Esophagus muscularis mucosa (tissue), 4 donors: Measurements from ENCODE around the gene RHEB. TPM values are rescaled to one million over a fixed set of nuclear protein-coding genes. Genes with fewer than 3 reads are reported as not detected.
A peak's percentile ranks its signal among the peaks of the same experiment; 100 is the strongest.

ENCODE experiments used
- DNase-seq: peaks from one replicate; pipeline ENCODE4 v3.0.0-alpha.2; 2017; ENCODE audit errors: extremely low spot score
- H3K27ac ChIP-seq, 4 donors: fragments of 200-600 bp; sonication (generic); replicated peaks in 1 of 4; 1 replicate in 3 of 4; 2 replicates in 1 of 4; pipeline ENCODE4 v1.5.1; 2016 to 2019; ENCODE audit warnings: mild to moderate bottlenecking in 1 of 4
- H3K27me3 ChIP-seq, 4 donors: fragments of 200-600 bp; sonication (generic); one replicate each; pipeline versions ENCODE4 v1.5.1 to v1.6.0; 2016 to 2019
- H3K36me3 ChIP-seq, 4 donors: fragments of 200-600 bp; sonication (generic); one replicate each; pipeline ENCODE4 v1.5.1; 2016 to 2019
- H3K4me1 ChIP-seq, 4 donors: fragments of 200-600 bp; sonication (generic); one replicate each; pipeline ENCODE4 v1.5.1; 2016 to 2019
- H3K4me3 ChIP-seq, 4 donors: fragments of 200-600 bp; sonication (generic); 1 replicate in 2 of 4; 2 replicates in 2 of 4; pipeline ENCODE4 v1.5.1; 2016 to 2019; ENCODE audit warnings: mild to moderate bottlenecking in 4 of 4, moderate library complexity in 1 of 4
- H3K9me3 ChIP-seq, 4 donors: fragments of 200-600 bp; sonication (generic); 1 replicate in 3 of 4; 2 replicates in 1 of 4; pipeline ENCODE4 v1.5.1; 2016 to 2019
- EP300 ChIP-seq: sonication (generic); formaldehyde crosslinking; IDR thresholded peaks from one replicate; pipeline ENCODE4 v1.6.1; 2017; ENCODE audit warnings: antibody characterized with exemption
- POLR2A ChIP-seq: fragments of 450-650 bp; IDR thresholded peaks from one replicate; pipeline ENCODE4 v1.6.1; 2017; ENCODE audit warnings: antibody characterized with exemption, moderate library complexity, mild to moderate bottlenecking, low read depth
- POLR2AphosphoS5 ChIP-seq, 2 donors: sonication (generic); formaldehyde crosslinking; IDR thresholded peaks; one replicate each; pipeline ENCODE4 v1.6.1; 2017; ENCODE audit warnings: antibody characterized with exemption in 2 of 2
- WGBS: methylation state at CpG from one replicate; pipeline ENCODE4 v1.1.5; 2018; 5-methylcytosine and 5-hydroxymethylcytosine counted together
- intact Hi-C: fragments of 100-400 bp; cut with DNase I; formaldehyde crosslinking; loops from one replicate; pipeline ENCODE4 v1.15.1; 2023
- total RNA-seq, 4 donors: library from RNA; depleted of rRNA; stranded (reverse); fragments of >200 nt; gene quantifications; one replicate each; pipeline versions ENCODE4 v1.1.0 to v1.2.1, GENCODE V29; 2016
- TF ChIP-seq, protein P1 (sequence below), 3 experiments: fragments of 200-600 bp in 2 of 3; fragments of 450-650 bp in 1 of 3; sonication (generic) in 2 of 3; IDR thresholded peaks; one replicate each; pipeline ENCODE4 v1.5.1; 2017 to 2019; ENCODE audit warnings: antibody characterized with exemption in 3 of 3, mild to moderate bottlenecking in 2 of 3, moderate library complexity in 1 of 3

The RHEB gene
- total RNA-seq, 4 donors from 2014 or later, result 98.5 to 187 (median 163) TPM

DNA sequence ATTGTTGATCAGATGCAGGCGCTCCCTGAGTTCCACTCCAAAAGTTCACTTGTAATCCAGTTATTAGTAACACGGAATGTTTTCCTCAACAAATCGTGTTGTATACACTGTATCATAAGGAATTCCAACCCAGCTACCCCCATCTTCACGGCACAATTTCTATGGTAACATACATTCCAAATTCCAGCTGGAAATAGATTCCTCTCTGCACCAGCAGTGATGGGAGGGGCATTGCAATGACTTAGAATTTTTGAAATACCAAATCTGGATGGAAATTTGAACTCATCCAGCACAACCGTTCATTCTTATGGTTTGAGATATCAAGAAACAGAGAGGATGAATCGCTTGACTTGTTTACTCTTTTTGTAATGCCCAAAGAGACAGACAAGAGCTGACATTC, 38.9 kb upstream of the RHEB start:
- Histone ChIP-seq H3K36me3 (peaks cover 30 to 74% (median 63%) of the 10 kb centered on the region in 4 donors), H3K4me3 (no peak overlapping the region), H3K27me3 (no peaks in the 10 kb centered on the region), H3K9me3 (no peaks in the 10 kb centered on the region), H3K4me1 (no peaks in the 10 kb centered on the region), H3K27ac (peak overlapping the region in 1 of 4 donors; percentile 13)
- no peak for DNase-seq
- intact Hi-C loops, result no loop called here
- TF ChIP-seq EP300 (no peak), POLR2A (no peak), POLR2AphosphoS5 (IDR thresholded peaks at IDR 0.05) (no peak)
- TF ChIP-seq, protein P1, sequence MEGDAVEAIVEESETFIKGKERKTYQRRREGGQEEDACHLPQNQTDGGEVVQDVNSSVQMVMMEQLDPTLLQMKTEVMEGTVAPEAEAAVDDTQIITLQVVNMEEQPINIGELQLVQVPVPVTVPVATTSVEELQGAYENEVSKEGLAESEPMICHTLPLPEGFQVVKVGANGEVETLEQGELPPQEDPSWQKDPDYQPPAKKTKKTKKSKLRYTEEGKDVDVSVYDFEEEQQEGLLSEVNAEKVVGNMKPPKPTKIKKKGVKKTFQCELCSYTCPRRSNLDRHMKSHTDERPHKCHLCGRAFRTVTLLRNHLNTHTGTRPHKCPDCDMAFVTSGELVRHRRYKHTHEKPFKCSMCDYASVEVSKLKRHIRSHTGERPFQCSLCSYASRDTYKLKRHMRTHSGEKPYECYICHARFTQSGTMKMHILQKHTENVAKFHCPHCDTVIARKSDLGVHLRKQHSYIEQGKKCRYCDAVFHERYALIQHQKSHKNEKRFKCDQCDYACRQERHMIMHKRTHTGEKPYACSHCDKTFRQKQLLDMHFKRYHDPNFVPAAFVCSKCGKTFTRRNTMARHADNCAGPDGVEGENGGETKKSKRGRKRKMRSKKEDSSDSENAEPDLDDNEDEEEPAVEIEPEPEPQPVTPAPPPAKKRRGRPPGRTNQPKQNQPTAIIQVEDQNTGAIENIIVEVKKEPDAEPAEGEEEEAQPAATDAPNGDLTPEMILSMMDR (IDR thresholded peaks at IDR 0.05), result no peak
- WGBS, result 77% methylated on average over 6 of the region's 6 CpGs

DNA sequence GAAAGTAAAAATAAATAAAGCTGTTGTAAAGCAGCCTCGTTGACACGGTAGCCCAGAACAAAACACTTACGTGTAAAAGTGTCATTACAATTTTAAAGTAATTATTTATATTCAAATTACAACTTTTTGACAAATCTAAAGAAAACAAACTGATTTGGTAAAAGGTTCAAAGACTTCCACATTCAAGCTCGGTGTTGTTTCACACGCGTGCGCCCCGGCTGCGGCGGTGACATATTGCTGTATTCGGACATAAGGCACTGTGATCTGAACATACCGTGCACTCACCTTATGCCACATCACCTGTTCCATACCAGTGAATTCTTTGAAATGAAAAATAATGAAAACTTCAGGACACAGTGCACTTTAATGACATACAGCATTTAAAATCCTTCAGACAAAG, 36.9 kb upstream of the RHEB start:
- H3K4me1 ChIP-seq, result peaks cover 0 to 15% (median 10%) of the 10 kb centered on the region in 4 donors
- no peak overlapping the region for H3K4me3 ChIP-seq
- intact Hi-C loops, result no loop called here
- no peak overlapping the region for H3K27ac ChIP-seq
- no peaks in the 10 kb centered on the region for H3K27me3 ChIP-seq
- no peak for DNase-seq
- TF ChIP-seq POLR2A (no peak), POLR2AphosphoS5 (IDR thresholded peaks at IDR 0.05) (no peak), EP300 (no peak)
- TF ChIP-seq, protein P1 (IDR thresholded peaks at IDR 0.05), result no peak
- no peaks in the 10 kb centered on the region for H3K9me3 ChIP-seq
- peaks cover 25 to 55% (median 47%) of the 10 kb centered on the region in 4 donors for H3K36me3 ChIP-seq
- WGBS, result 91% methylated on average over 12 of the region's 12 CpGs

DNA sequence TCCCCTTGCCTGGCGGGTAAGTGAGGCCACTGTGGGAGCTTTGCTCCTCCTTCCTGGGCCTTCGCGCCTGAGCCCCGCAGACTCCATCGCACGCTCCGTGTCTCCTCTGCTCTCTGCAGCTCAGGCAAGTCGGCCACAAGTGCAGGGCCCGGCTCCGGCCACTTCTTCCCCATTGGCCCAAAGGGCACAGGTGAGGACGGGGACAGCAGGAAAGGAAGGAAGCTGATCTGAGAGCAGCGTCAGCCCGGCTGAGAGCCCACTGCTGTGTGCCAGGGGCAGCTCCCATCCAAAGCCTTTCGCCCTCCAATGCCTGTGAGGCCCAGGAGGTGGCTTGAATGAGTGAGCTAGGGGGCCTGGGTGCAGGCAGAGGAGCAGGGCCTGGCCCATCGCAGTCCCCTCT, 33.7 kb upstream of the RHEB start:
- 81% methylated on average over 15 of the region's 15 CpGs for WGBS
- no peaks in the 10 kb centered on the region for H3K9me3 ChIP-seq

DNA sequence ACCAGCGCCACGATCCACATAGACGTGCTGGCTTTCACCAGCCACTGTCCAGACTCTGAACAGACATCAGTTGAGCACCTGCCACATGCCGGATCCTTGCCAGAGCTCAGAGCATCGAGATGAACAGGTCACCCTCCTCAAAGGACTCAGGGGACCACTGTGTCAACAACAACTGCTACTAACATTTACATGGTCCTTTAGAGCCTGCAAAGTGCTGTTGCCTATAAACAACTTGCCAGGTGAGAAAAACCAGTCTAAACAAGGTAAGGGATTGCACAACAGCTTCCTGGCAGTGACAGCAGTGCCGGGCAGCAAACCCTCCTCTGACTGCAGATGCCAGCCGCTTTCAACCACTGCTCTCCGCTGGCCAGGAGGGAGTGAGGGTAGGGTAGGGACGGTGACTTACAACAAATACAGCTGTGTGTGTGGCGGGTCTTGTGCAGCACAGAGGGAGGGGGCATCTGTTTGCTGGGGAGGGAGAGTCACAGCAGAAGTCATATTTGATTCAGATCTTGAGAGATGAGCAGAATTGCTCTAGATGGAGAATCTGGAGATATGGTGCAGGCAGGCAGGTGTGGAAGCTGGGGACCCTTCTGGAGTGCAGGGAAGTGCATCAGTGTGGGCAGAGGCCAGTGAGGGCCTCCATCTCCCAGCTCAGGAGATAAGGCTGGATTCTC, 32.8 kb upstream of the RHEB start:
- intact Hi-C loops, result no loop called here
- no peaks in the 10 kb centered on the region for H3K27me3 ChIP-seq
- peaks cover 0 to 23% (median 13%) of the 10 kb centered on the region in 4 donors for H3K4me1 ChIP-seq
- no peaks in the 10 kb centered on the region for H3K9me3 ChIP-seq
- DNase-seq, result peak; percentile 91
- 62% methylated on average over 10 of the region's 10 CpGs for WGBS
- no peak for TF ChIP-seq POLR2A
- TF ChIP-seq, protein P1 (IDR thresholded peaks at IDR 0.05), result no peak
- TF ChIP-seq POLR2AphosphoS5 (IDR thresholded peaks at IDR 0.05), result peak; percentile 18 to 67
- TF ChIP-seq EP300, result peak; percentile 60
- no peak overlapping the region for H3K4me3 ChIP-seq
- peaks cover 3 to 14% (median 11%) of the 10 kb centered on the region in 4 donors for H3K36me3 ChIP-seq
- peak overlapping the region in 1 of 4 donors; percentile 14 for H3K27ac ChIP-seq

More for the DNA sequence above, 33.7 kb upstream of the RHEB start:
- Histone ChIP-seq H3K4me1 (peaks cover 0 to 23% (median 13%) of the 10 kb centered on the region in 4 donors), H3K36me3 (peaks cover 4 to 22% (median 16%) of the 10 kb centered on the region in 4 donors), H3K4me3 (no peak overlapping the region), H3K27me3 (no peaks in the 10 kb centered on the region), H3K27ac (no peak overlapping the region)
- no peak for DNase-seq
- TF ChIP-seq, protein P1 (IDR thresholded peaks at IDR 0.05), result no peak
- no peak for TF ChIP-seq POLR2A
- TF ChIP-seq EP300, result no peak
- no peak for TF ChIP-seq POLR2AphosphoS5 (IDR thresholded peaks at IDR 0.05)
- intact Hi-C loops, result no loop called here

DNA sequence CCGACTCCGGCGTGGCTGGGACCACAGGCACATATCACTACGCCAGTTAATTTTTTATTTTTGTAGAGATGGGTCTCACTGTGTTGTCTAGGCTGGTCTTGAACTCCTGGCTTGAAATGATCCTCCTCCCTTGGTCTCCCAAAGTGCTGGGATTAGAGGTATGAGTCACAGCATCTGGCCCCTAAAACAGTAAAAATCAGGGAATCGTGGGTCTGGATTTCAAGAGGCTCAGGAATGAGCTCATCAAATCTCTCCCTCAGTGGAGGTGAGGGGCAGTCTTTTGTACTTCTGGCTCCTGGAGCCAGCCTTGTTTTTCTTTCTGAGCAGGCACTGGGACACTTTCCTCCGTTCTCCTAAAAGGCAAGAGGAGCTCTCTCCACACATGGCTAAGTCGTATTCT, 32.1 kb upstream of the RHEB start:
- Histone ChIP-seq H3K4me3 (no peak overlapping the region), H3K36me3 (peaks cover 0 to 7% (median 5%) of the 10 kb centered on the region in 4 donors), H3K27me3 (no peaks in the 10 kb centered on the region), H3K9me3 (no peaks in the 10 kb centered on the region), H3K4me1 (peaks cover under 1 to 23% (median 13%) of the 10 kb centered on the region in 4 donors), H3K27ac (peak overlapping the region in 1 of 4 donors; percentile 14)
- 79% methylated on average over 7 of the region's 7 CpGs for WGBS
- intact Hi-C loops, result no loop called here
- DNase-seq, result no peak
- TF ChIP-seq, protein P1 (IDR thresholded peaks at IDR 0.05), result no peak
- TF ChIP-seq EP300, result no peak
- no peak for TF ChIP-seq POLR2AphosphoS5 (IDR thresholded peaks at IDR 0.05)
- TF ChIP-seq POLR2A, result no peak
